IMR-90 (cell line): ENCODE measurements around the gene YBEY.

Experiments used
- CEBPB ChIP-seq: IDR thresholded peaks from 2 replicates; pipeline ENCODE4 v1.6.1; 2012; ENCODE audit warnings: low read depth, low read length, improper control_type of control experiment
- CTCF ChIP-seq: conservative IDR thresholded peaks from 2 replicates; pipeline ENCODE4 v1.5.1; 2012; ENCODE audit warnings: mild to moderate bottlenecking, low read depth, low read length, improper control_type of control experiment
- ELK1 ChIP-seq: fragments of 150-350 bp; IDR thresholded peaks from 2 replicates; pipeline ENCODE4 v1.6.1; 2016; ENCODE audit warnings: low read depth, mild to moderate bottlenecking, low read length, moderate library complexity, borderline replicate concordance
- FOS ChIP-seq: fragments of 150-350 bp; IDR thresholded peaks from 2 replicates; pipeline ENCODE4 v1.6.1; 2016; ENCODE audit warnings: low read depth, low read length
- MXI1 ChIP-seq: IDR thresholded peaks from 2 replicates; pipeline ENCODE4 v1.6.1; 2012; ENCODE audit warnings: low read depth, mild to moderate bottlenecking, low read length, moderate library complexity, borderline replicate concordance
- NFE2L2 ChIP-seq: fragments of 150-350 bp; IDR thresholded peaks from 2 replicates; pipeline ENCODE4 v1.6.1; 2016; ENCODE audit warnings: low read depth, mild to moderate bottlenecking, low read length
- POLR2A ChIP-seq: IDR thresholded peaks from 2 replicates; pipeline ENCODE4 v1.6.1; 2012; ENCODE audit warnings: mild to moderate bottlenecking, low read depth, low read length
- RCOR1 ChIP-seq: IDR thresholded peaks from 2 replicates; pipeline ENCODE4 v1.6.1; 2012; ENCODE audit warnings: mild to moderate bottlenecking, low read length, improper control_type of control experiment; ENCODE audit not compliant: insufficient replicate concordance
- RFX5 ChIP-seq: IDR thresholded peaks from 2 replicates; pipeline ENCODE4 v1.8.0; 2012; ENCODE audit warnings: low read depth, mild to moderate bottlenecking, low read length, moderate library complexity
- SMC3 ChIP-seq: fragments of 150-350 bp; IDR thresholded peaks from 2 replicates; pipeline ENCODE4 v1.6.1; 2016; ENCODE audit warnings: low read depth, mild to moderate bottlenecking, antibody characterized with exemption, low read length, moderate library complexity
- TF ChIP-seq, protein P1 (sequence below): fragments of 150-350 bp; IDR thresholded peaks from 2 replicates; pipeline ENCODE4 v1.6.1; 2017; ENCODE audit warnings: mild to moderate bottlenecking, antibody characterized with exemption, low read length, low read depth

DNA sequence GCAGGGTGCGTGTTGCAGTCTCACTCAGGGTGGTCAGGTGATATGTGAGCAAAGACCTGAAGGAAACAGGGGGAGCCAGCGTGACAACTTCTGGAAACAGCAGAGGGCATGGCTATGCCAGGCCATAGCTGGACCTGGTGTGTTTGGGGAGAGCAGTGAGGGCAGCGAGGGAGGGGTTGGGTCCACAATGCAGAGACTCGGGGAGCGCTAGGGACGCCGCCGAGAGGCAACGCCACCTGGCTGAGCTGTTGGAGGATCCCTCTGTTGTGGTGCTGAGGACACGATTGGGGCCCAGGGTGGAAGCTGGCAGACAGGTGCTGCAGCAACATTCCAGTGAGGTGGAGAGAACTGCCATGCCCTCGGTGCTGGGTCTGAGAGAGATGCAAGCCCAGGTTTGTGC, 31.0 kb upstream of the YBEY start:
- no peak for TF ChIP-seq CEBPB
- no peak for TF ChIP-seq CTCF
- TF ChIP-seq POLR2A, result no peak
- TF ChIP-seq RCOR1, result no peak
- no peak for TF ChIP-seq NFE2L2
- TF ChIP-seq, protein P1, sequence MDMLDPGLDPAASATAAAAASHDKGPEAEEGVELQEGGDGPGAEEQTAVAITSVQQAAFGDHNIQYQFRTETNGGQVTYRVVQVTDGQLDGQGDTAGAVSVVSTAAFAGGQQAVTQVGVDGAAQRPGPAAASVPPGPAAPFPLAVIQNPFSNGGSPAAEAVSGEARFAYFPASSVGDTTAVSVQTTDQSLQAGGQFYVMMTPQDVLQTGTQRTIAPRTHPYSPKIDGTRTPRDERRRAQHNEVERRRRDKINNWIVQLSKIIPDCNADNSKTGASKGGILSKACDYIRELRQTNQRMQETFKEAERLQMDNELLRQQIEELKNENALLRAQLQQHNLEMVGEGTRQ, result no peak
- TF ChIP-seq SMC3, result no peak
- no peak for TF ChIP-seq RFX5
- no peak for TF ChIP-seq FOS
- TF ChIP-seq MXI1, result no peak
- TF ChIP-seq ELK1, result no peak
